HepG2 (cell line): ENCODE data around the gene CCDC181.

Experiments used
- CAMTA2 ChIP-seq: sonication (generic); formaldehyde crosslinking; IDR thresholded peaks from 2 replicates; pipeline ENCODE4 v1.4.0; 2020; ENCODE audit warnings: mild to moderate bottlenecking, missing genetic modification reagents, borderline replicate concordance
- FOXM1 ChIP-seq: sonication (generic); formaldehyde crosslinking; IDR thresholded peaks from 2 replicates; pipeline ENCODE4 v1.5.0; 2020; ENCODE audit warnings: missing genetic modification reagents
- MBNL3 ChIP-seq: fragments of 250-450 bp; sonication (Bioruptor Pico); conservative IDR thresholded peaks from 2 replicates; pipeline ENCODE4 v1.8.0; 2022; ENCODE audit warnings: mild to moderate bottlenecking, inconsistent platforms
- RBM22 ChIP-seq: fragments of 200-400 bp; formaldehyde crosslinking; optimal IDR thresholded peaks from 2 replicates; pipeline ENCODE3; 2017; ENCODE audit warnings: mild to moderate bottlenecking, low read length, moderate library complexity
- ZNF263 ChIP-seq: sonication (generic); formaldehyde crosslinking; IDR thresholded peaks from 2 replicates; pipeline ENCODE4 v1.4.0; 2020; ENCODE audit warnings: missing genetic modification reagents
- ZNF598 ChIP-seq: sonication (generic); formaldehyde crosslinking; IDR thresholded peaks from 2 replicates; pipeline ENCODE4 v1.5.1; 2020; ENCODE audit warnings: mild to moderate bottlenecking, missing genetic modification reagents, borderline replicate concordance
- ZNF766 ChIP-seq: sonication (generic); formaldehyde crosslinking; IDR thresholded peaks from 2 replicates; pipeline ENCODE4 v1.5.0; 2020; ENCODE audit warnings: missing genetic modification reagents, borderline replicate concordance
- TF ChIP-seq, protein P1 (sequence below): conservative IDR thresholded peaks from 2 replicates; pipeline ENCODE4 v1.6.1; 2018; ENCODE audit warnings: missing genetic modification reagents
- TF ChIP-seq, protein P2 (sequence below): sonication (generic); formaldehyde crosslinking; IDR thresholded peaks from 2 replicates; pipeline ENCODE4 v1.5.0; 2020; ENCODE audit warnings: mild to moderate bottlenecking, missing genetic modification reagents
- TF ChIP-seq, protein P3 (sequence below): sonication (generic); formaldehyde crosslinking; IDR thresholded peaks from 2 replicates; pipeline ENCODE4 v1.4.0; 2020; ENCODE audit warnings: missing genetic modification reagents, mild to moderate bottlenecking, borderline replicate concordance
- TF ChIP-seq, protein P4 (sequence below): sonication (generic); formaldehyde crosslinking; IDR thresholded peaks from 2 replicates; pipeline ENCODE4 v1.9.0; 2021; ENCODE audit warnings: missing genetic modification reagents, borderline replicate concordance
- TF ChIP-seq, protein P5 (sequence below): sonication (generic); formaldehyde crosslinking; IDR thresholded peaks from 2 replicates; pipeline ENCODE4 v1.8.1; 2023; ENCODE audit warnings: missing genetic modification reagents, mild to moderate bottlenecking, borderline replicate concordance

DNA sequence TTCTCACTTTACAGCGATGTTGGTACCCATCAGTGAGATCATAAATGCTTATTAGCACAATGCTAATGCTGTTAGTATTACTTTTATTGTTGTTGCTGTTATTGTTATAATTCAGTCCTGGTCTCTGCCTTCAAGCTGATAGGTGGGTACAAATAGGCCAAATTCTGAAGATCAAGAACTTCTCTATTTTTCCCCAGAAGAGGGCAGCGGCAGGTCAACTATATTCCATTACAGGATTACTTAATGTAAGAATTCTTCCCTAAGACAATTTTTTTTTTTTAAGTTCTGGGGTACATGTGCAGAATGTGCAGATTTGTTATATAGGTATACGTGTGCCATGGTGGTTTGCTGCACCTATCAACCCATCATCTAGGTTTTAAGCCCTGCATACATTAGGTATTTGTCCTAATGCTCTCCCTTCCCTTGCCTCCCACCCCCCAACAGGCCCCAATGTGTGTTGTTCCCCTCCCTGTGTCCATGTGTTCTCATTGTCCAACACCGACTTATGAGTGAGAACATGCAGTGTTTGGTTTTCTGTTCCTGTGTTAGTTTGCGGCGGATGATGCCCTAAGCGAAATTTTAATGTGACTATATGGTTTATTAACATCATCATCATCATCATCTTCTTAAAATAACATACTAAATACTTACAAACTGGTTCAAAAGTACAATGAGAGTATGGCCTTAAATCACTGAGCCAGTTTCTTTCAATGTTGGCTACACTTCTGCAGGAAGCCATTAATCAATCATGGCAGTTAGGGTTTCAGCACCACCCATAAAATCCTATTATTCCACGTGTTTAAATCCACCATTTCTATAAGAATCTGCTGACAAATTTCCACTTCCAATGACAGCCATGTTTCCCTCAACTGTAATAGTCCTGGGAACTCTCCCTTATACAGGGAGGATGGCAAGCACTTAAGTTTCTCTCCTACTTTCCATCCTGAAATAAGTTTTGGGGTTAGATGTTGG lies 39.3 kb upstream of the CCDC181 start:
- TF ChIP-seq, protein P1, sequence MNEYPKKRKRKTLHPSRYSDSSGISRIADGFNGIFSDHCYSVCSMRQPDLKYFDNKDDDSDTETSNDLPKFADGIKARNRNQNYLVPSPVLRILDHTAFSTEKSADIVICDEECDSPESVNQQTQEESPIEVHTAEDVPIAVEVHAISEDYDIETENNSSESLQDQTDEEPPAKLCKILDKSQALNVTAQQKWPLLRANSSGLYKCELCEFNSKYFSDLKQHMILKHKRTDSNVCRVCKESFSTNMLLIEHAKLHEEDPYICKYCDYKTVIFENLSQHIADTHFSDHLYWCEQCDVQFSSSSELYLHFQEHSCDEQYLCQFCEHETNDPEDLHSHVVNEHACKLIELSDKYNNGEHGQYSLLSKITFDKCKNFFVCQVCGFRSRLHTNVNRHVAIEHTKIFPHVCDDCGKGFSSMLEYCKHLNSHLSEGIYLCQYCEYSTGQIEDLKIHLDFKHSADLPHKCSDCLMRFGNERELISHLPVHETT (CRISPR knock-in tag) = no peak
- no peak for TF ChIP-seq MBNL3 (CRISPR knock-in tag)
- no peak for TF ChIP-seq RBM22
- no peak for TF ChIP-seq ZNF598 (CRISPR knock-in tag)
- no peak for TF ChIP-seq FOXM1
- TF ChIP-seq, protein P2, sequence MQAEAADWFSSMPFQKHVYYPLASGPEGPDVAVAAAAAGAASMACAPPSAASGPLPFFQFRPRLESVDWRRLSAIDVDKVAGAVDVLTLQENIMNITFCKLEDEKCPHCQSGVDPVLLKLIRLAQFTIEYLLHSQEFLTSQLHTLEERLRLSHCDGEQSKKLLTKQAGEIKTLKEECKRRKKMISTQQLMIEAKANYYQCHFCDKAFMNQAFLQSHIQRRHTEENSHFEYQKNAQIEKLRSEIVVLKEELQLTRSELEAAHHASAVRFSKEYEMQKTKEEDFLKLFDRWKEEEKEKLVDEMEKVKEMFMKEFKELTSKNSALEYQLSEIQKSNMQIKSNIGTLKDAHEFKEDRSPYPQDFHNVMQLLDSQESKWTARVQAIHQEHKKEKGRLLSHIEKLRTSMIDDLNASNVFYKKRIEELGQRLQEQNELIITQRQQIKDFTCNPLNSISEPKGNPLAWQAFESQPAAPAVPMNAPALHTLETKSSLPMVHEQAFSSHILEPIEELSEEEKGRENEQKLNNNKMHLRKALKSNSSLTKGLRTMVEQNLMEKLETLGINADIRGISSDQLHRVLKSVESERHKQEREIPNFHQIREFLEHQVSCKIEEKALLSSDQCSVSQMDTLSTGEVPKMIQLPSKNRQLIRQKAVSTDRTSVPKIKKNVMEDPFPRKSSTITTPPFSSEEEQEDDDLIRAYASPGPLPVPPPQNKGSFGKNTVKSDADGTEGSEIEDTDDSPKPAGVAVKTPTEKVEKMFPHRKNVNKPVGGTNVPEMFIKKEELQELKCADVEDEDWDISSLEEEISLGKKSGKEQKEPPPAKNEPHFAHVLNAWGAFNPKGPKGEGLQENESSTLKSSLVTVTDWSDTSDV (CRISPR knock-in tag) = no peak
- no peak for TF ChIP-seq ZNF263 (CRISPR knock-in tag)
- TF ChIP-seq, protein P3, sequence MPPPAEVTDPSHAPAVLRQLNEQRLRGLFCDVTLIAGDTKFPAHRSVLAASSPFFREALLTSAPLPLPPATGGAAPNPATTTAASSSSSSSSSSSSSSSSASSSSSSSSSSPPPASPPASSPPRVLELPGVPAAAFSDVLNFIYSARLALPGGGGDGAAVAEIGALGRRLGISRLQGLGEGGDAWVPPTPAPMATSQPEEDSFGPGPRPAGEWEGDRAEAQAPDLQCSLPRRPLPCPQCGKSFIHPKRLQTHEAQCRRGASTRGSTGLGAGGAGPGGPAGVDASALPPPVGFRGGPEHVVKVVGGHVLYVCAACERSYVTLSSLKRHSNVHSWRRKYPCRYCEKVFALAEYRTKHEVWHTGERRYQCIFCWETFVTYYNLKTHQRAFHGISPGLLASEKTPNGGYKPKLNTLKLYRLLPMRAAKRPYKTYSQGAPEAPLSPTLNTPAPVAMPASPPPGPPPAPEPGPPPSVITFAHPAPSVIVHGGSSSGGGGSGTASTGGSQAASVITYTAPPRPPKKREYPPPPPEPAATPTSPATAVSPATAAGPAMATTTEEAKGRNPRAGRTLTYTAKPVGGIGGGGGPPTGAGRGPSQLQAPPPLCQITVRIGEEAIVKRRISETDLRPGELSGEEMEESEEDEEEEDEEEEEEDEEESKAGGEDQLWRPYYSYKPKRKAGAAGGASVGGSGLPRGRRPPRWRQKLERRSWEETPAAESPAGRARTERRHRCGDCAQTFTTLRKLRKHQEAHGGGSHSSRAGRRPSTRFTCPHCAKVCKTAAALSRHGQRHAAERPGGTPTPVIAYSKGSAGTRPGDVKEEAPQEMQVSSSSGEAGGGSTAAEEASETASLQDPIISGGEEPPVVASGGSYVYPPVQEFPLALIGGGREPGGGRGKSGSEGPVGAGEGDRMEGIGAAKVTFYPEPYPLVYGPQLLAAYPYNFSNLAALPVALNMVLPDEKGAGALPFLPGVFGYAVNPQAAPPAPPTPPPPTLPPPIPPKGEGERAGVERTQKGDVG (CRISPR knock-in tag) = no peak
- TF ChIP-seq, protein P4, sequence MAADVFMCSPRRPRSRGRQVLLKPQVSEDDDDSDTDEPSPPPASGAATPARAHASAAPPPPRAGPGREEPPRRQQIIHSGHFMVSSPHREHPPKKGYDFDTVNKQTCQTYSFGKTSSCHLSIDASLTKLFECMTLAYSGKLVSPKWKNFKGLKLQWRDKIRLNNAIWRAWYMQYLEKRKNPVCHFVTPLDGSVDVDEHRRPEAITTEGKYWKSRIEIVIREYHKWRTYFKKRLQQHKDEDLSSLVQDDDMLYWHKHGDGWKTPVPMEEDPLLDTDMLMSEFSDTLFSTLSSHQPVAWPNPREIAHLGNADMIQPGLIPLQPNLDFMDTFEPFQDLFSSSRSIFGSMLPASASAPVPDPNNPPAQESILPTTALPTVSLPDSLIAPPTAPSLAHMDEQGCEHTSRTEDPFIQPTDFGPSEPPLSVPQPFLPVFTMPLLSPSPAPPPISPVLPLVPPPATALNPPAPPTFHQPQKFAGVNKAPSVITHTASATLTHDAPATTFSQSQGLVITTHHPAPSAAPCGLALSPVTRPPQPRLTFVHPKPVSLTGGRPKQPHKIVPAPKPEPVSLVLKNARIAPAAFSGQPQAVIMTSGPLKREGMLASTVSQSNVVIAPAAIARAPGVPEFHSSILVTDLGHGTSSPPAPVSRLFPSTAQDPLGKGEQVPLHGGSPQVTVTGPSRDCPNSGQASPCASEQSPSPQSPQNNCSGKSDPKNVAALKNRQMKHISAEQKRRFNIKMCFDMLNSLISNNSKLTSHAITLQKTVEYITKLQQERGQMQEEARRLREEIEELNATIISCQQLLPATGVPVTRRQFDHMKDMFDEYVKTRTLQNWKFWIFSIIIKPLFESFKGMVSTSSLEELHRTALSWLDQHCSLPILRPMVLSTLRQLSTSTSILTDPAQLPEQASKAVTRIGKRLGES (CRISPR knock-in tag) = no peak
- TF ChIP-seq, protein P5, sequence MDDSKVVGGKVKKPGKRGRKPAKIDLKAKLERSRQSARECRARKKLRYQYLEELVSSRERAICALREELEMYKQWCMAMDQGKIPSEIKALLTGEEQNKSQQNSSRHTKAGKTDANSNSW = no peak
- TF ChIP-seq ZNF766 (CRISPR knock-in tag) = no peak
- TF ChIP-seq CAMTA2 = no peak
